Upper lobe of right lung (tissue), 1 donor: ENCODE results near the gene ZBTB16. TPM values are rescaled to one million over a fixed set of nuclear protein-coding genes. Genes with fewer than 3 reads are reported as not detected.
A peak's percentile ranks its signal among the peaks of the same experiment; 100 is the strongest.

Experiments used
- ATAC-seq: fragments of 200-7000 bp; cut with Tn5 transposase; one replicate; pipeline ENCODE4 v1.9.1; 2020; ENCODE audit warnings: mild to moderate bottlenecking, moderate library complexity
- DNase-seq: peaks from one replicate; pipeline ENCODE4 v3.0.0-alpha.2; 2020
- H3K27ac ChIP-seq: fragments of 200-600 bp; one replicate; pipeline ENCODE4 v1.8.0; 2022
- H3K27me3 ChIP-seq: fragments of 200-600 bp; one replicate; pipeline ENCODE4 v1.8.0; 2022; ENCODE audit warnings: mild to moderate bottlenecking
- H3K36me3 ChIP-seq: fragments of 200-600 bp; one replicate; pipeline ENCODE4 v1.8.0; 2022
- H3K4me1 ChIP-seq: fragments of 200-600 bp; one replicate; pipeline ENCODE4 v1.8.0; 2022
- H3K4me3 ChIP-seq: fragments of 200-600 bp; one replicate; pipeline ENCODE4 v1.8.0; 2022; ENCODE audit warnings: mild to moderate bottlenecking
- H3K9me3 ChIP-seq: fragments of 200-600 bp; one replicate; pipeline ENCODE4 v1.8.0; 2022
- intact Hi-C: fragments of 100-400 bp; cut with DNase I; formaldehyde crosslinking; loops from one replicate; pipeline ENCODE4 v1.11.0; 2022
- total RNA-seq: library from RNA; stranded (reverse); fragmentation: NEBNext Ultra II Directional; extraction: Animal tissue kit (Norgen Biotek cat#: 25700); gene quantifications from one replicate; pipeline ENCODE4 v1.2.1, GENCODE V29; 2021
- TF ChIP-seq, protein P1 (sequence below): fragments of 200-600 bp; IDR thresholded peaks from one replicate; pipeline ENCODE4 v1.8.0; 2022; ENCODE audit warnings: antibody characterized with exemption
- donor health status: DM: no; HTN: yes; CAD: no; lungs with severe emphysema.

The ZBTB16 gene
- total RNA-seq, 1 donor from 2014 or later = 221 TPM

- no peak for ATAC-seq
- intact Hi-C loops = no loop called here
- peak overlapping the region; percentile 97 for H3K27ac ChIP-seq
- H3K4me3 ChIP-seq = no peak overlapping the region
- no peaks in the 10 kb centered on the region for H3K9me3 ChIP-seq
- H3K4me1 ChIP-seq = peaks cover 99% of the 10 kb centered on the region
- no peaks in the 10 kb centered on the region for H3K36me3 ChIP-seq
- DNase-seq = no peak
- H3K27me3 ChIP-seq = no peaks in the 10 kb centered on the region
- TF ChIP-seq, protein P1, sequence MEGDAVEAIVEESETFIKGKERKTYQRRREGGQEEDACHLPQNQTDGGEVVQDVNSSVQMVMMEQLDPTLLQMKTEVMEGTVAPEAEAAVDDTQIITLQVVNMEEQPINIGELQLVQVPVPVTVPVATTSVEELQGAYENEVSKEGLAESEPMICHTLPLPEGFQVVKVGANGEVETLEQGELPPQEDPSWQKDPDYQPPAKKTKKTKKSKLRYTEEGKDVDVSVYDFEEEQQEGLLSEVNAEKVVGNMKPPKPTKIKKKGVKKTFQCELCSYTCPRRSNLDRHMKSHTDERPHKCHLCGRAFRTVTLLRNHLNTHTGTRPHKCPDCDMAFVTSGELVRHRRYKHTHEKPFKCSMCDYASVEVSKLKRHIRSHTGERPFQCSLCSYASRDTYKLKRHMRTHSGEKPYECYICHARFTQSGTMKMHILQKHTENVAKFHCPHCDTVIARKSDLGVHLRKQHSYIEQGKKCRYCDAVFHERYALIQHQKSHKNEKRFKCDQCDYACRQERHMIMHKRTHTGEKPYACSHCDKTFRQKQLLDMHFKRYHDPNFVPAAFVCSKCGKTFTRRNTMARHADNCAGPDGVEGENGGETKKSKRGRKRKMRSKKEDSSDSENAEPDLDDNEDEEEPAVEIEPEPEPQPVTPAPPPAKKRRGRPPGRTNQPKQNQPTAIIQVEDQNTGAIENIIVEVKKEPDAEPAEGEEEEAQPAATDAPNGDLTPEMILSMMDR = no peak
These were observed 114.3 kb downstream of the ZBTB16 start for GRCh38 chr11:114173843-114174242.

- DNase-seq (no peak), ATAC-seq (no peak)
- intact Hi-C loops = no loop called here
- Histone ChIP-seq H3K4me1 (peaks cover 93% of the 10 kb centered on the region), H3K4me3 (no peak overlapping the region), H3K36me3 (no peaks in the 10 kb centered on the region), H3K9me3 (no peaks in the 10 kb centered on the region), H3K27ac (peak overlapping the region; percentile 97), H3K27me3 (no peaks in the 10 kb centered on the region)
- TF ChIP-seq, protein P1 = no peak
These were observed 115.4 kb downstream of the ZBTB16 start for GRCh38 chr11:114174712-114175495.

GRCh38 chr11:114175706-114176105, 116.2 kb downstream of the ZBTB16 start:
- H3K4me1 ChIP-seq = peaks cover 93% of the 10 kb centered on the region
- DNase-seq (no peak), ATAC-seq (no peak)
- TF ChIP-seq, protein P1 = no peak
- H3K36me3 ChIP-seq = no peaks in the 10 kb centered on the region
- intact Hi-C loops = no loop called here
- H3K4me3 ChIP-seq = no peak overlapping the region
- H3K27ac ChIP-seq = peak overlapping the region; percentile 97
- H3K9me3 ChIP-seq = no peaks in the 10 kb centered on the region
- no peaks in the 10 kb centered on the region for H3K27me3 ChIP-seq

DNA sequence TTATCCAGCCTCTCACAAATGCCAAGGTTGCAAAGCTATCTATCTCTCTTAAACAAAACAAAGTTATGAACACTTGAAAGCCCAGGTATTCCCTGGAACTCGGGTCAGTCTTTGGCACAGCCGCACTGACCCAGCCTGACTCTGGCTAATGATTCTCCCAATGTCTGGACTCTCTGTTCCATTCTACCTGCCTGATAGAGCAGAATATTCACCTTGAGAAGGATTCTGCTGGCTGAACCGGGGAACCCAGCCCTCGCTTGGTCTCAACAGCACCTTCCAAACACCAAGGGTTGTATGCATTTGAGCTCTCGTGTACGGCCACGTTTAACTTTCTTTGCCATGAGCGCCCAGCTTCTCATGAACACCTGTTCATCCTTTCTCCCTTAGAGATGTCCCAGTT, 116.8 kb downstream of the ZBTB16 start:
- Histone ChIP-seq H3K4me1 (peaks cover 93% of the 10 kb centered on the region), H3K9me3 (no peaks in the 10 kb centered on the region), H3K4me3 (no peak overlapping the region), H3K36me3 (no peaks in the 10 kb centered on the region), H3K27ac (peak overlapping the region; percentile 96), H3K27me3 (no peaks in the 10 kb centered on the region)
- TF ChIP-seq, protein P1 = no peak
- ATAC-seq = peak; percentile 33
- no peak for DNase-seq
- intact Hi-C loops = no loop called here

DNA sequence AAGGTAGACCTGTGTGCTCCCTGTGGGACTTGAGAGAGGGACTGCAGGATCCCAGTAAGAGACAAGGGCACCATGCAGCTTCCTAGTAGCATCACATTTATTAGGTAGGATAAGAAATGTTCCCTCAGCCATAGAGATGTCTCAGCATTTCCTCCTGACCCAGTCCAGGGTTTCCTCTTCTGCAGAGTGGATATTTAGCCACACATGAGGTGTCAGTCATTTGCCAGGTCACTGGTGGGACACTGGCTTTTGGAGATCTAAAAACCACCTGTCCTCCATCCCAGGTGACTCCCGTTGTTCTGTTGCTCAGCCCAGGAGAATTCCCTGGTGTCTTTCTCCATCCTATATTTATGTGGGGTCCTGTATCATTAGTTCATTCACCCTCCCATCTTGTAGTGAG, 119.1 kb downstream of the ZBTB16 start:
- no peak for DNase-seq
- peaks cover 93% of the 10 kb centered on the region for H3K4me1 ChIP-seq
- H3K27me3 ChIP-seq = no peaks in the 10 kb centered on the region
- H3K27ac ChIP-seq = peak overlapping the region; percentile 96
- H3K4me3 ChIP-seq = no peak overlapping the region
- H3K9me3 ChIP-seq = no peaks in the 10 kb centered on the region
- no peak for ATAC-seq
- H3K36me3 ChIP-seq = no peaks in the 10 kb centered on the region
- intact Hi-C loops = no loop called here
- TF ChIP-seq, protein P1 = no peak
